Sigmoid colon (tissue), 4 donors: ENCODE measurements around the gene FAM210A.

Experiments
- EP300 ChIP-seq, 4 donors: sonication (generic); formaldehyde crosslinking; IDR thresholded peaks; one replicate each; pipeline ENCODE4 v1.6.1; 2017; ENCODE audit warnings: antibody characterized with exemption in 4 of 4
- POLR2A ChIP-seq, 2 donors: fragments of 450-650 bp; IDR thresholded peaks; one replicate each; pipeline ENCODE4 v1.6.1; 2016; ENCODE audit warnings: antibody characterized with exemption in 2 of 2, mild to moderate bottlenecking in 2 of 2, moderate library complexity in 2 of 2
- POLR2AphosphoS5 ChIP-seq, 4 donors: sonication (generic); formaldehyde crosslinking; IDR thresholded peaks; one replicate each; pipeline ENCODE4 v1.6.1; 2017; ENCODE audit warnings: antibody characterized with exemption in 4 of 4
- TF ChIP-seq, protein P1 (sequence below), 4 experiments: fragments of 450-650 bp in 3 of 4; fragments of 200-600 bp in 1 of 4; IDR thresholded peaks; one replicate each; pipeline ENCODE4 v1.5.1; 2016 to 2019; ENCODE audit warnings: antibody characterized with exemption in 4 of 4, mild to moderate bottlenecking in 3 of 4, moderate library complexity in 2 of 4

DNA sequence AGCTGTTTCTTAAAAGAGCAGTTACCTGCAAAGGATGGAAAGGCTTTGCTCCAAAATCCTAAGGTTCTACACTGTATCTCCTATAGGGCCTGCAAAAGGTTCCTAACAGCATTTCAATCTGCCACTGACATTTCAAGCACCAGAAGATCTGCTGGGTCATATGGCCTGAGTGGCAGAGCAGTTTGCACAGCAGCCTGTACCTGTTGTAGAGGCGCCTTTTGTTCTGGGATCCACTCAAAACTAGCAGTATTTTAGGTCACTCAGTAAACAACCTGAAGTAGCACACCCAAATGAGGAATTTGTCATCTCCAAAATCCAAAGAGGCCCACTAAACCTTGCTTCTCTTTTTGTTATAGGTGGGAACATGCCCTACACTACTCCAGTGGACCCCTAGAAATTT lies 6.2 kb downstream of the FAM210A start:
- TF ChIP-seq EP300 (IDR thresholded peaks at IDR 0.05) (no peak), POLR2A (IDR thresholded peaks at IDR 0.05) (no peak), POLR2AphosphoS5 (IDR thresholded peaks at IDR 0.05) (no peak)
- TF ChIP-seq, protein P1, sequence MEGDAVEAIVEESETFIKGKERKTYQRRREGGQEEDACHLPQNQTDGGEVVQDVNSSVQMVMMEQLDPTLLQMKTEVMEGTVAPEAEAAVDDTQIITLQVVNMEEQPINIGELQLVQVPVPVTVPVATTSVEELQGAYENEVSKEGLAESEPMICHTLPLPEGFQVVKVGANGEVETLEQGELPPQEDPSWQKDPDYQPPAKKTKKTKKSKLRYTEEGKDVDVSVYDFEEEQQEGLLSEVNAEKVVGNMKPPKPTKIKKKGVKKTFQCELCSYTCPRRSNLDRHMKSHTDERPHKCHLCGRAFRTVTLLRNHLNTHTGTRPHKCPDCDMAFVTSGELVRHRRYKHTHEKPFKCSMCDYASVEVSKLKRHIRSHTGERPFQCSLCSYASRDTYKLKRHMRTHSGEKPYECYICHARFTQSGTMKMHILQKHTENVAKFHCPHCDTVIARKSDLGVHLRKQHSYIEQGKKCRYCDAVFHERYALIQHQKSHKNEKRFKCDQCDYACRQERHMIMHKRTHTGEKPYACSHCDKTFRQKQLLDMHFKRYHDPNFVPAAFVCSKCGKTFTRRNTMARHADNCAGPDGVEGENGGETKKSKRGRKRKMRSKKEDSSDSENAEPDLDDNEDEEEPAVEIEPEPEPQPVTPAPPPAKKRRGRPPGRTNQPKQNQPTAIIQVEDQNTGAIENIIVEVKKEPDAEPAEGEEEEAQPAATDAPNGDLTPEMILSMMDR (IDR thresholded peaks at IDR 0.05), result no peak
